ENCODE data around the gene SIX5. TPM values are rescaled to one million over a fixed set of nuclear protein-coding genes. Genes with fewer than 3 reads are reported as not detected.
"Not testable (repeated sequence)": the region's sequence is repeated elsewhere in the genome, so short reads cannot be mapped to it uniquely, and the experiment has no call there.

Gene SIX5
- total RNA-seq, 1 experiment from 2014 or later: 22.1 TPM

- in situ Hi-C loops (cut with HindIII; ENCODE audit: low sequenced_read_pairs): no loop called here
- no peak for DNase-seq (ENCODE audit: low spot score)
Observed at GRCh38 chr19:45729800-45730290, 39.2 kb downstream of the SIX5 start.

GRCh38 chr19:45728683-45729082 lies 40.4 kb downstream of the SIX5 start:
- DNase-seq (ENCODE audit: low spot score); in situ Hi-C loops (cut with HindIII; ENCODE audit: low sequenced_read_pairs): not testable (repeated sequence)

- DNase-seq (ENCODE audit: low spot score); in situ Hi-C loops (cut with HindIII; ENCODE audit: low sequenced_read_pairs): not testable (repeated sequence)
Observed at GRCh38 chr19:45720065-45720464, 49.0 kb downstream of the SIX5 start.

- DNase-seq (ENCODE audit: low spot score): no peak
- in situ Hi-C loops (cut with HindIII; ENCODE audit: low sequenced_read_pairs): no loop called here
Observed at GRCh38 chr19:45717983-45718650, 50.9 kb downstream of the SIX5 start.

GRCh38 chr19:45717131-45717982 lies 51.7 kb downstream of the SIX5 start:
- in situ Hi-C loops (cut with HindIII; ENCODE audit: low sequenced_read_pairs): no loop called here
- DNase-seq (ENCODE audit: low spot score): peak; percentile 99

DNA sequence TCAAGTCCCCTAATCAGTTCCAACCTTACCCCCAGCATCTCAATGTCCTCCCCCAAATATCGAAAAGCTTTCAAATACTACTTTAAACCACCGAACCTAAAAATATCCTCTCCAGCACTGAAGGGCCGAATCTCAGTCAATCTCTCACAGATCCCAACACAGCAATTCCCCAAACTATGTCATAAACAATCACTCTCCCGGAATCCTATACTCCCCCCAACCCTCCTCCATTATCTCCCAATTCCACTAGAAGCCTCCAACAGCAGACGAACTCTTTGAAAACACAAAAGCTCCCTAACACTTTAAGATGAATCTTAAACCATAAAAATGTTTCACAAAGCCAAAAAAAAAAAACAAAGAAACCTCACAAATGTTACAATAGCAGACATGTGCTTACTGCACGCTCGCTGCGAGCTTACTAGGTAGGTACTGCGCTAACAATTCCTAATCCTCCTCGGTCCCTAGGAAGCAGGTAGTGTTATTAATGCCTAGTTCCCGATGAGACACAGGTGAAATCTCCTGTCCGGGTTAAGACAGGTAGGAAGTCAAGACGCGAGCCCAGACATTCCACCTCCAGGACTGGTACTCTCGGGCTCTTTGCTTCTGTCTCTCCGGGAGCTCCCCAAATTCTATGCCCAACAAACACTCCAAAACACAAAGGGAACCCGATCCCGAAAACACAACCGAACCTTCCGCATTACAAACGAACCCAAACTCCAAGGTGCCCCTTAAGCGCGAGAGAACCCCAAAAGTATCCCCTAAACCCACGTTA lies 52.5 kb downstream of the SIX5 start:
- in situ Hi-C loops (cut with HindIII; ENCODE audit: low sequenced_read_pairs): no loop called here
- DNase-seq (ENCODE audit: low spot score): peak; percentile 49

- DNase-seq (ENCODE audit: low spot score): no peak
- in situ Hi-C loops (cut with HindIII; ENCODE audit: low sequenced_read_pairs): no loop called here
Observed at GRCh38 chr19:45715139-45715538, 53.9 kb downstream of the SIX5 start.

Other genes with a start within 250 kb of the SIX5 start
- gene OPA3, start 184.4 kb downstream of the SIX5 start, total RNA-seq (2014; rRNA removed; shearing (Covaris generic)): 6.3 and 14.4 TPM in 2 replicates
- 0.14 TPM in 1 of 2 replicates, not detected in the other for gene GPR4, start 167.0 kb downstream of the SIX5 start, total RNA-seq (2014; rRNA removed; shearing (Covaris generic))
- 34.5 and 52.9 TPM in 2 replicates for gene EML2, start 129.9 kb downstream of the SIX5 start, total RNA-seq (2014; rRNA removed; shearing (Covaris generic))
- gene GIPR, start 101.0 kb downstream of the SIX5 start, total RNA-seq (2014; rRNA removed; shearing (Covaris generic)): 4.2 and 8.0 TPM in 2 replicates
- 394 and 514 TPM in 2 replicates for gene SNRPD2, start 77.3 kb downstream of the SIX5 start, total RNA-seq (2014; rRNA removed; shearing (Covaris generic))
- gene QPCTL, start 76.6 kb downstream of the SIX5 start, total RNA-seq (2014; rRNA removed; shearing (Covaris generic)): 28.5 and 32.9 TPM in 2 replicates
- gene FBXO46, start 38.4 kb downstream of the SIX5 start, total RNA-seq (2014; rRNA removed; shearing (Covaris generic)): 15.1 and 29.5 TPM in 2 replicates
- gene MEIOSIN, start 35.8 kb downstream of the SIX5 start, total RNA-seq (2014; rRNA removed; shearing (Covaris generic)): not detected in 2 replicates
- gene DMPK, start 13.2 kb upstream of the SIX5 start, total RNA-seq (2014; rRNA removed; shearing (Covaris generic)): 22.4 and 37.5 TPM in 2 replicates
- 20.5 and 28.6 TPM in 2 replicates for gene DMWD, start 23.6 kb upstream of the SIX5 start, total RNA-seq (2014; rRNA removed; shearing (Covaris generic))
- gene RSPH6A, start 46.1 kb upstream of the SIX5 start, total RNA-seq (2014; rRNA removed; shearing (Covaris generic)): 0.12 TPM in 1 of 2 replicates, not detected in the other
- 131 and 136 TPM in 2 replicates for gene SYMPK, start 93.9 kb upstream of the SIX5 start, total RNA-seq (2014; rRNA removed; shearing (Covaris generic))
- 4.5 and 5.5 TPM in 2 replicates for gene FOXA3, start 95.1 kb upstream of the SIX5 start, total RNA-seq (2014; rRNA removed; shearing (Covaris generic))
- 38.3 and 43.4 TPM in 2 replicates for gene IRF2BP1, start 116.9 kb upstream of the SIX5 start, total RNA-seq (2014; rRNA removed; shearing (Covaris generic))
- gene MYPOP, start 133.4 kb upstream of the SIX5 start, total RNA-seq (2014; rRNA removed; shearing (Covaris generic)): 0.12 and 1.9 TPM in 2 replicates
- gene NANOS2, start 145.5 kb upstream of the SIX5 start, total RNA-seq (2014; rRNA removed; shearing (Covaris generic)): 0.07 TPM in 1 of 2 replicates, not detected in the other
- gene NOVA2, start 204.6 kb upstream of the SIX5 start, total RNA-seq (2014; rRNA removed; shearing (Covaris generic)): not detected in 2 replicates
- gene CCDC61, start 226.2 kb upstream of the SIX5 start, total RNA-seq (2014; rRNA removed; shearing (Covaris generic)): 6.6 and 9.5 TPM in 2 replicates

Data from G401 (cell line).